ENCODE data around the gene CGB3.
"Not testable (repeated sequence)": the region's sequence is repeated elsewhere in the genome, so short reads cannot be mapped to it uniquely, and the experiment has no call there.

Gene CGB3

DNA sequence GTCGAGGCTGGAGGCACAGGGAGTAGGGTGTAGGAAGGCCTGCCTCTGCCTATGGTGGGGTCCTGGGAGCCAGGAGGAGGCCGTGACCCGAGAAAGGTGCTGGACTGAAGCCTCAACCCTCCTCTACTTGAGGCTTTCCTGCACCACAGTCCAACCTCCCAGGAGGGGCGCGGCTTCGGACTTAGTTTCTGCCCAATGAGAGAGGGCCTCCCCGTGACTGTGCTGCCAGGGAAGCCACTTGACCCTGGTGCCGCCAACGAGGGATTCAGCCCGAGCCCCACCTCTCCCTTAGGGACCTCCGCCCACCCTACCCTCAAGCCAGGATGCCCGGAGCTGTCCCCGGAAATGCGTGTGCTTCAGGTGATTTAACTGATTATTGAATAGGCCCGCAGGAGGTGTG lies at the start of gene CGB3:
TSS of gene CGB3 (minus strand) at position 101 of the 400 bp plus-strand sequence. CDS start 362 bp downstream, outside the sequence.
- H3K27me3 Mint-ChIP-seq, result peaks cover 28% of the 10 kb centered on the region
- H3K27ac Mint-ChIP-seq; H3K36me3 Mint-ChIP-seq (ENCODE audit: low read depth); intact Hi-C loops (cut with micrococcal nuclease); H3K4me3 Mint-ChIP-seq; H3K9me3 Mint-ChIP-seq: not testable (repeated sequence)
- H3K4me1 Mint-ChIP-seq (ENCODE audit: low read depth), result peaks cover 10% of the 10 kb centered on the region

- no peaks in the 10 kb centered on the region for H3K36me3 Mint-ChIP-seq (ENCODE audit: low read depth)
- no peak overlapping the region for H3K27ac Mint-ChIP-seq
- H3K9me3 Mint-ChIP-seq, result no peaks in the 10 kb centered on the region
- H3K27me3 Mint-ChIP-seq, result peaks cover 77% of the 10 kb centered on the region
- H3K4me3 Mint-ChIP-seq, result no peak overlapping the region
- intact Hi-C loops (cut with micrococcal nuclease), result loop anchor here (5.0 kb wide), 1 partner anchor 135 kb away; no protein-coding TSS in a partner anchor
- H3K4me1 Mint-ChIP-seq (ENCODE audit: low read depth), result peaks cover 18% of the 10 kb centered on the region
Observed at GRCh38 chr19:49071860-49072547, 47.9 kb upstream of the CGB3 start.

DNA sequence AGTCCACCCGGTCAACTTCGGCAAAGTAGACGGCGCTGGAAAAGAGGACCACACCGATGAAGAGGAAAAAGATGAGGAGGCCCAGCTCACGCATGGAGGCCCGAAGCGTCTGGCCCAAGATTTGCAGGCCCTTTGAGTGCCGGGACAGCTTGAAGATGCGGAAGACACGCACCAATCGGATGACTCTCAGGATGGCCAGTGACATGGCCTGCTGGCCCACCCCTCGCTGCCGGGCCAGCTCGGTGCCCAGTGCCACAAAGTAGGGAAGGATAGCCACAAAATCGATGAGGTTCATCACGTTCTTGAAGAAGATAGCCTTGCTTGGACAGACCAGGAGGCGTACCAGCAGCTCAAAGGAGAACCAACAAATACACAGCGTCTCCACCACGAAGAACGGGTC lies 46.3 kb upstream of the CGB3 start:
- H3K9me3 Mint-ChIP-seq, result no peaks in the 10 kb centered on the region
- peaks cover 87% of the 10 kb centered on the region for H3K27me3 Mint-ChIP-seq
- intact Hi-C loops (cut with micrococcal nuclease), result loop anchor here (5.0 kb wide), 1 partner anchor 137 kb away; no protein-coding TSS in a partner anchor
- H3K27ac Mint-ChIP-seq, result no peak overlapping the region
- no peak overlapping the region for H3K4me3 Mint-ChIP-seq
- no peaks in the 10 kb centered on the region for H3K36me3 Mint-ChIP-seq (ENCODE audit: low read depth)
- peaks cover 18% of the 10 kb centered on the region for H3K4me1 Mint-ChIP-seq (ENCODE audit: low read depth)

DNA sequence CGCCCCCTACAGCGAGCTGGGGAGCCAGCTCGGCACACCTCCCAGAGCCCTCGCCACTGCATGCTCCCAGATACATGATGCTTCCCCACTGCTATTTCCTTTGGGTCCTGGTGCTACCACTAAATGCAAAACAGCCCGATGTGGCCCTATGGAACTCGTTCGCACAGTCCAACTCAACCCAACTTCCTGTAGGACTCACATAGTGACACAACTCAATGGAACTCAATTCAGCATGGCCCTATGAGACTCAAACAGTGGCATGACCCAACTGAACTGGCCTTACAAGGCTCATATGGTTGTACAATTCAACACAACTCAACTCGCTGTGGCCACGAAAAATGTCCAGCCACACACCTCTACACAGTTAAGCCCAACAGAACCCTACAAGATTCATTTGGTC lies 44.9 kb upstream of the CGB3 start:
- intact Hi-C loops (cut with micrococcal nuclease), result no loop called here
- Mint-ChIP-seq H3K27me3 (peaks cover 89% of the 10 kb centered on the region), H3K36me3 (ENCODE audit: low read depth) (no peaks in the 10 kb centered on the region), H3K4me1 (ENCODE audit: low read depth) (peaks cover 15% of the 10 kb centered on the region), H3K27ac (no peak overlapping the region), H3K9me3 (no peaks in the 10 kb centered on the region), H3K4me3 (no peak overlapping the region)

DNA sequence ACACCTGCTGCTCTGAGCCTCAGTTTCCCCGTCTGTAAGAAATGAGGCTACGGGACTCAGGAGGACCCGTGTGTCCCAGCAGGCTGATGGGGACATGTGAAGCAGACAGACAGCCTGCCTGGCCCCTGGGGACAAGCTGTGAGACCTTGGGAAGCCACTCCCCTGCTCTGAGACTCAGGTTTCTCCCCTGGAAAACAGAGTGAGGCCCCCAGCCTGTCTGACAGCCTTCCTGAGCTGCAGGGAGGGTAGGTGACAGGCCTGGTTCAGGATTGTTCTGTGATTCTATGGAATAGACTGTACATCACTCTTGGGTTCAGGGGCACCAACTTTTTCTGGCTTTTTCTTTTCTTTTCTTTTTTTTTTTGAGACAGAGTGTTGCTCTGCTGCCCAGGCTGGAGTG lies 43.4 kb upstream of the CGB3 start:
- intact Hi-C loops (cut with micrococcal nuclease), result no loop called here
- H3K27me3 Mint-ChIP-seq, result peaks cover 89% of the 10 kb centered on the region
- H3K4me1 Mint-ChIP-seq (ENCODE audit: low read depth), result peaks cover under 1% of the 10 kb centered on the region
- no peaks in the 10 kb centered on the region for H3K9me3 Mint-ChIP-seq
- H3K4me3 Mint-ChIP-seq, result no peak overlapping the region
- no peak overlapping the region for H3K27ac Mint-ChIP-seq
- H3K36me3 Mint-ChIP-seq (ENCODE audit: low read depth), result no peaks in the 10 kb centered on the region

- Mint-ChIP-seq H3K27ac (no peak overlapping the region), H3K27me3 (peaks cover 92% of the 10 kb centered on the region), H3K4me1 (ENCODE audit: low read depth) (no peaks in the 10 kb centered on the region), H3K9me3 (no peaks in the 10 kb centered on the region), H3K36me3 (ENCODE audit: low read depth) (no peaks in the 10 kb centered on the region), H3K4me3 (no peak overlapping the region)
- intact Hi-C loops (cut with micrococcal nuclease), result no loop called here
Observed at GRCh38 chr19:49065905-49066512, 41.9 kb upstream of the CGB3 start.

- no peak within 1 kb of the TSS for H3K27ac Mint-ChIP-seq
- no peaks in the 10 kb centered on the region for H3K36me3 Mint-ChIP-seq (ENCODE audit: low read depth)
- no peaks in the 10 kb centered on the region for H3K4me1 Mint-ChIP-seq (ENCODE audit: low read depth)
- peaks cover 92% of the 10 kb centered on the region for H3K27me3 Mint-ChIP-seq
- H3K9me3 Mint-ChIP-seq, result no peaks in the 10 kb centered on the region
- no peak within 1 kb of the TSS for H3K4me3 Mint-ChIP-seq
- intact Hi-C loops (cut with micrococcal nuclease), result no loop called here
Observed at GRCh38 chr19:49064768-49065611, 40.9 kb upstream of the CGB3 start, which contains the start of gene NTF4. Gene NTF4 (minus strand): TSS chr19:49064818. CDS start chr19:49061997, 2,821 bp downstream.

- Mint-ChIP-seq H3K4me3 (no peak overlapping the region), H3K9me3 (no peaks in the 10 kb centered on the region), H3K4me1 (ENCODE audit: low read depth) (no peaks in the 10 kb centered on the region), H3K27me3 (peaks cover 91% of the 10 kb centered on the region), H3K36me3 (ENCODE audit: low read depth) (no peaks in the 10 kb centered on the region), H3K27ac (no peak overlapping the region)
- intact Hi-C loops (cut with micrococcal nuclease), result no loop called here
Observed at GRCh38 chr19:49064029-49064629, 40.0 kb upstream of the CGB3 start.

DNA sequence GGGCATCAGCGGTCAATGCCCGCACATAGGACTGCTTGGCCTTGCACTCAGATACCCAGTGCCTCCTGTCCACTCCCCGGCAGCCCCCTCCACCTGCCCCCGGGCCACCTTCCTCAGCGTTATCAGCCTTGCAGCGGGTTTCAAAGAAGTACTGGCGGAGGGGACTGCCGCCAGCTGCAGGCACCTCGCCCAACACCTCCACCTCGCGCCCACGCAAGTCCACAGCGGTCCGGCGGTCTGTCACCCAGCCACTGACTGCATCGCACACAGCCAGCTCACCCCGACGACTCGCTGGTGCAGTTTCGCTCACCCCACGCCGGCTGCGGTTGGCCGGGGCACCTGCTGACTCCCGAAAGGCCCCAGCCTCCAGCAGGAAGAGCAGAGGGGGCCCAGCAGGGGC lies 37.3 kb upstream of the CGB3 start:
- no peaks in the 10 kb centered on the region for H3K9me3 Mint-ChIP-seq
- intact Hi-C loops (cut with micrococcal nuclease), result no loop called here
- H3K36me3 Mint-ChIP-seq (ENCODE audit: low read depth), result no peaks in the 10 kb centered on the region
- H3K27me3 Mint-ChIP-seq, result peaks cover 93% of the 10 kb centered on the region
- H3K4me1 Mint-ChIP-seq (ENCODE audit: low read depth), result peaks cover 19% of the 10 kb centered on the region
- no peak overlapping the region for H3K27ac Mint-ChIP-seq
- H3K4me3 Mint-ChIP-seq, result no peak overlapping the region

DNA sequence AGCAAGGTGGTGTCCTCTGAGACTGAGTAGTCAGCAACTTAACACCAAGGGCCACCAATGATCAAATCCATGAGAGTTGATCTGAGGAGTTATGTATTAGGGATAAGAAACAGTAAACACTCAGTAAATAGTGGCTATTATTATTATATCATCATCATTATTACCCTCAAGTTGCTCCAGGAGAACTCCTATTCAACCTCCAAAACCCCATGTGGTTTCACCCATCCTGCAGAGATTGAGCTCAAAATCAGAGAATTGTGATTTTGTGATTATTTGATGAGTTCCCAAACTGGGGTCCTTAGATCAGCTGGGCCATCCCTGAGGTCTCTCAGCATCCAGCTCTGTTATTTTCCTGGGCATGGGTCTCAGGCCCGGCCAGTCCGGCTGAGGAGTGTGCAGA lies 36.9 kb upstream of the CGB3 start:
- H3K27me3 Mint-ChIP-seq, result peaks cover 93% of the 10 kb centered on the region
- no peak overlapping the region for H3K4me3 Mint-ChIP-seq
- H3K4me1 Mint-ChIP-seq (ENCODE audit: low read depth), result peaks cover 23% of the 10 kb centered on the region
- H3K27ac Mint-ChIP-seq, result no peak overlapping the region
- intact Hi-C loops (cut with micrococcal nuclease), result no loop called here
- no peaks in the 10 kb centered on the region for H3K36me3 Mint-ChIP-seq (ENCODE audit: low read depth)
- H3K9me3 Mint-ChIP-seq, result no peaks in the 10 kb centered on the region

GRCh38 chr19:49059053-49059452 lies 34.9 kb upstream of the CGB3 start:
- Mint-ChIP-seq H3K36me3 (ENCODE audit: low read depth) (no peaks in the 10 kb centered on the region), H3K9me3 (no peaks in the 10 kb centered on the region), H3K27ac (no peak overlapping the region), H3K27me3 (peaks cover 92% of the 10 kb centered on the region), H3K4me3 (no peak overlapping the region), H3K4me1 (ENCODE audit: low read depth) (peaks cover 24% of the 10 kb centered on the region)
- intact Hi-C loops (cut with micrococcal nuclease), result no loop called here

- H3K27ac Mint-ChIP-seq, result no peak overlapping the region
- intact Hi-C loops (cut with micrococcal nuclease), result no loop called here
- no peaks in the 10 kb centered on the region for H3K36me3 Mint-ChIP-seq (ENCODE audit: low read depth)
- no peak overlapping the region for H3K4me3 Mint-ChIP-seq
- no peaks in the 10 kb centered on the region for H3K9me3 Mint-ChIP-seq
- peaks cover 24% of the 10 kb centered on the region for H3K4me1 Mint-ChIP-seq (ENCODE audit: low read depth)
- peaks cover 92% of the 10 kb centered on the region for H3K27me3 Mint-ChIP-seq
Observed at GRCh38 chr19:49058562-49058961, 34.4 kb upstream of the CGB3 start.

DNA sequence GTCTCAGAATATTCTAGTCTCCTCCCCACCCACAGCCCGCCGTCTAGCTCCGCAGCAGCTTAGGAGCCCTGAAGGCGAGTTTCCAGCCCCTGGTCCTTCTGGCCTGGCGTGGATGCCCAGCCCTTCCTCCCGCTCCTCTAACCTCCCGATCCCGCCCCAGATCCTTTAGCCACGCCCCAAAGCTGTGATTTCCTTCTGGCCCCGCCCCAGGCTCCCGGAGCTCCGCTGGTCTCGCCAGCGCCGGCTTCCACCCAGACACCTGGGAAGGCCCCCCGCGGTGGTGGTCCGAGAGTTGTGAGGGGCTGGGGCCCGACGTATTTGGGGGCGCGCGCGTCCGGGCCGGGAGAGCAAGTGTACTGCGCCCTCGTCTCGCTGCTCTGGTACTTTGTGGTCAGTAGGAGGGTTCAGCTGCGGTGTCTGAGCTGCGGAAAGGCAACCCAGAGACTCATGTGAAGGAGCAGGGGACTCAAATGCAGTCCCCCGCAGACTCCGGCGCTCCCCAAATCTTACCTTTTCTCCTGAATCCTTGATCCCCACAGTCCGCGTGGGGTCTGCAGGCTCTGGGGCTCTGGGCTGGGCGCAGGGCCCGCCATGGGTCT lies 33.6 kb upstream of the CGB3 start, which contains the start of gene CGB7:
TSS of gene CGB7 (minus strand) at position 114 of the 599 bp plus-strand sequence. CDS start 2,374 bp downstream, outside the sequence.
- Mint-ChIP-seq H3K9me3 (no peaks in the 10 kb centered on the region), H3K27me3 (peaks cover 89% of the 10 kb centered on the region), H3K27ac (no peak within 1 kb of the TSS), H3K4me3 (peak within 1 kb of the TSS; percentile 80), H3K36me3 (ENCODE audit: low read depth) (no peaks in the 10 kb centered on the region), H3K4me1 (ENCODE audit: low read depth) (peaks cover 24% of the 10 kb centered on the region)
- intact Hi-C loops (cut with micrococcal nuclease), result no loop called here

Measured in dendritic cell treated with granulocyte-macrophage colony-stimulating factor and Interleukin-4, amounts not matched to agents 40 ng/mL and 50 ng/mL, for 4 days (primary cell).